GM15510 (cell line): ENCODE measurements around the gene TTC22.

Experiments
- POLR2A ChIP-seq: IDR thresholded peaks from 3 replicates; pipeline ENCODE4 v1.6.1; 2011; ENCODE audit warnings: borderline replicate concordance; ENCODE audit not compliant: insufficient read length; ENCODE audit errors: extremely low read depth

TTC22 gene

GRCh38 chr1:54736685-54737084 is 64.4 kb downstream of the TTC22 start:
- TF ChIP-seq POLR2A, result no peak
